Pulmonary artery endothelial cell (primary cell): Measurements from ENCODE around the gene NDUFS1. TPM values are rescaled to one million over a fixed set of nuclear protein-coding genes. Genes with fewer than 3 reads are reported as not detected.
"Not testable (repeated sequence)": the region's sequence is repeated elsewhere in the genome, so short reads cannot be mapped to it uniquely, and the experiment has no call there.

Experiments
- DNase-seq: peaks from one replicate; pipeline ENCODE4 v3.0.0-alpha.2; 2011; ENCODE audit warnings: low read depth, low spot score
- total RNA-seq: library from RNA; depleted of rRNA; stranded (reverse); fragments of >200 nt; gene quantifications from 2 replicates; pipeline ENCODE4 v1.2.3, GENCODE V29; 2014

NDUFS1 gene
- total RNA-seq, 1 donor from 2014 or later = 175 TPM

GRCh38 chr2:206105038-206105437 lies 54.2 kb downstream of the NDUFS1 start:
- no peak for DNase-seq

- not testable (repeated sequence) for DNase-seq
Measured at GRCh38 chr2:206098872-206099271, 60.4 kb downstream of the NDUFS1 start.

GRCh38 chr2:206098471-206098870 lies 60.8 kb downstream of the NDUFS1 start:
- DNase-seq = no peak

- no peak for DNase-seq
Measured at GRCh38 chr2:206096876-206097275, 62.4 kb downstream of the NDUFS1 start.

GRCh38 chr2:206095536-206096332 lies 63.5 kb downstream of the NDUFS1 start:
- no peak for DNase-seq

- no peak for DNase-seq
Measured at GRCh38 chr2:206092297-206092696, 66.9 kb downstream of the NDUFS1 start.

GRCh38 chr2:206088248-206088647 lies 71.0 kb downstream of the NDUFS1 start:
- no peak for DNase-seq

GRCh38 chr2:206086716-206087350 lies 72.4 kb downstream of the NDUFS1 start:
- no peak for DNase-seq

- DNase-seq = peak; percentile 58
Measured at GRCh38 chr2:206085742-206086445, 73.3 kb downstream of the NDUFS1 start, which contains the start of gene INO80D. TSS of gene INO80D (minus strand) at chr2:206086174. CDS start at chr2:206063016, 23,158 bp downstream.

GRCh38 chr2:206084870-206085741 lies 74.1 kb downstream of the NDUFS1 start:
- DNase-seq = no peak

GRCh38 chr2:206084439-206084869 lies 74.8 kb downstream of the NDUFS1 start:
- DNase-seq = no peak

- no peak for DNase-seq
Measured at GRCh38 chr2:206083602-206084438, 75.4 kb downstream of the NDUFS1 start.

- DNase-seq = no peak
Measured at GRCh38 chr2:206082298-206082843, 76.9 kb downstream of the NDUFS1 start.

GRCh38 chr2:206080927-206081326 lies 78.3 kb downstream of the NDUFS1 start:
- DNase-seq = no peak

- no peak for DNase-seq
Measured at GRCh38 chr2:206079699-206080465, 79.4 kb downstream of the NDUFS1 start.

GRCh38 chr2:206077879-206078278 lies 81.4 kb downstream of the NDUFS1 start:
- DNase-seq = not testable (repeated sequence)

GRCh38 chr2:206075113-206075512 lies 84.1 kb downstream of the NDUFS1 start:
- no peak for DNase-seq

- no peak for DNase-seq
Measured at GRCh38 chr2:206071807-206072206, 87.4 kb downstream of the NDUFS1 start.

GRCh38 chr2:206069417-206069816 lies 89.8 kb downstream of the NDUFS1 start:
- DNase-seq = no peak
